Activated CD4-positive, alpha-beta T cell treated with anti-CD3 and anti-CD28 coated beads for 4 hours (primary cell): ENCODE measurements around the gene KLHL8.
A peak's percentile ranks its signal among the peaks of the same experiment; 100 is the strongest.

Source experiments
- DNase-seq, 2 donors: peaks; one replicate each; pipeline ENCODE4 v3.0.0-alpha.2; 2020

Gene KLHL8

DNA sequence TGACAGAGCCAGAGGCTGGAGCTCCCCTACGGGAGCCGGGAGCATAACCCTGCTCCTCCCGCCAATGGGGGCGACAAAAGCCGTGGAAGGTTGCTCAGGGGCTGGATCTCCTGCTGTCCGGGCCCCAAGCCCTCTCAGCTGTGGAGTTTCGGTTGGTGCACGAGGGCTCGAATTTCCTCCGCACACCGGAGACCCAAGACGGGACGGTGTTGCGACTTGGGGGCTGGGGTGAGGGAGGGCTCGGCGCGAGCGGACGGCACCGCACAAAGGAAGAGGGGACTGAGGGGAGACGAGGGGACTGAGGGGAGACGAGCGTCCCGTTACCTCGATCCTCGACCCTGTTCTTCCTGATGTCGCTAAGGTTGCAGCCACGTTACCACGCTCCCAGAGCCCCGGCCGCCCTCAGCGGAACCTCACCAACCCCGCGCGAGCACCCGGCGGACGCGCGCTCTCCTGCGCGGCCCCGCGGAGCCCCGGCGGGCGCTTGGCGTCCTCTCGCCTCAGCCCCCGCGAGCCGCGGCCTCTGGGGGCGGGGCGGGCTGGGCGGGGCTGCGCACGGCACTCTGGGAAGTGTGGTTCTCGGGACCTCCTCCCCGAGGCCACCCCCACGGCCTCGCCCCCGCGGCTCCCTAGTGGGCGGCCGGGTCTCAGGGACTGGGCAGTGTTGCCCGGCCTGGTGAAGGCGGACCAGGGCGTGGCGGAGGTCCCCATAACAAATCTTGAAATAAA lies at the start of gene KLHL8:
Gene KLHL8, minus strand, starts transcription at position 525 of the 729 bp plus-strand sequence. CDS start 25,079 bp downstream, outside the sequence.
- DNase-seq: peak; percentile 81 to 82

DNA sequence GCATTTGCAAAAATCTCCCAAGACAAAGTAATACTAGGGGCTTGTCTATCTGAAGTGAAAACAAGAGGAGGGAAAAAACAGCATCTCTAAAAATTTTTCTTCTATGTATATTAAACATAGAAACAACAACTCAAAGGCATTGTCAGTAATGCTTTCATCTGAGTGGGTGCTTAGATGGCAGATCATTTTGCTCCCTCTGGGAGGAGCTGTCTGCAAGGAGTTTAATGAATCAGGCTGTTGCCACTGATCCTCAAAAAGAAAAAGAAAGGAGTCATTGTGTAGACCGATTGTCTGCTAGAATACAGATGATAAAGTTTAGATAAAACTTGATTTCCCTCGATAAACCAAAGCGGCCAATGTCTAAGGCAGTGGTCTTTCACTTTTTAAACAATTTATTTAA lies 49.7 kb upstream of the KLHL8 start:
- DNase-seq: no peak

DNA sequence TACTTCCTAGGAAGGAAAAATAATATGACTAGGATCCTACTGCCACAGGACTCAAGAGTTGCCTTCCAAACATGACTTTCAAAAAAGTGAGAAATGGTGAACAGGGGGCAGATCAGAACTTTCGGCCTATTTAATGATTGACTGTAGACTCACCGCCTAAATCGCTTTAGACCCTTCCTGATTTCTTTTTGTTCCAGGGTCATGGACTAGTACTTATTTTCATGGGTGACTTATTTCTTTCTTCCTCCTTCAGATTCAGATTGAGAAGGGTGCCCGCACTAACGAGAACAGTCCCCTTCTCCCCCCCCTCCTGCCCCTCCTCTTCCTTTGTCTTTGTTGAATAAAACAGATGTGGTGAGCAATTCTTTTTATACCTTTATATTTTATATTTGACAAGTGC lies 48.0 kb upstream of the KLHL8 start:
- no peak for DNase-seq

DNA sequence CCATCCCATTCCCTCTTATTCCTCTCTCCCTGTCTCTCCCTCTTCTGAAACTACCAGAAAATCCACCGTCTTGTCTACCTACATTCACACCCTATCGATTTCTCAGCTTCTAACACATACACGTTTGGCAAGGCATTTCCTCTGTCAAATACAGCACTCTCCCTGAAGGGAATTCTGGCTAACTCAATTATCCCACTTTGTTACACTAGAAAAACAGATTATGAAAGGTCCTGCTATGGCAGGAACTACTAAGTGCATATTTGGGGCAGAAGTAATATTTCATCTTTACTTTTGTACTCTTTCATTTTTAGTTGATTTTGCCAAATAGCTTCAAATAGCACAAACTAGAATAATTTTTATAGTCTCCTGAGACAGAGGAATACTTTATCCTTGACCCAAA lies 46.6 kb upstream of the KLHL8 start:
- no peak for DNase-seq

DNA sequence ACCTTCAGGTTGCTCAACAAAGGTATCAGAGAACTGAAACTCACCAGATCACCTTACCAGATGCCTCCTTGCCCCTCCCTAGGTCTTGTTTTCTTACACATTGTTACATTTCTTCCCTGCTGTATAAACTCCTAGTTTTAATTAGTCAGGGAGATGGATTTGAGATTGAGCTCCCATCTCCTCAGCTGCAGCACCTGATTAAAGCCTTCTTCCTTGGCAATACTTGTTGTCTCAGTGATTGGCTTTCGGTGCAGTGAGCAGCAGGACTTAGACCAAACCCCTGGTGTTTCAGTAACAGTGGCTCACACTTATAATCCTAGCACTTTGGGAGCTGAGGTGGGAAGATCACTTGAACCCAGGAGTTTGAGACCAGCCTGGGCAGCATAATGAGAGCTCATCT lies 42.5 kb upstream of the KLHL8 start:
- DNase-seq: no peak

DNA sequence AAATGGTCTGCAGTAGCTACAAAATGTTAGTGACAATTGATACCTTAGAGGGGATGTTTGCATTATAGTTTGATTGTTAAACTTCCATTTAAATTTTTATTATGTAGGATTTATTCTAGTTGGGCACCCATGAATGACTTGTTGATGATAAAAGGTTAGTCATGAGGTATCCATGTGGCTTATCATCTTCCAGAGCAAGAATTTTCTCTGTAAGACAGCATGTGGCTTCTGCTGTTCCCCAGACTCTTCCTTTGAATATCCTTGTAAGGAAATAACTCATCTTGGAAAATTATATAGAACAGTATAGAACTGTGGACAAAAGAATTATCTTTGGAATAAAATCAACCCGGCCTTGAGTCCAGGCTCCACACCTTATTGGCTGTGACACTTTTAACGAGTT lies 40.1 kb upstream of the KLHL8 start:
- no peak for DNase-seq

DNA sequence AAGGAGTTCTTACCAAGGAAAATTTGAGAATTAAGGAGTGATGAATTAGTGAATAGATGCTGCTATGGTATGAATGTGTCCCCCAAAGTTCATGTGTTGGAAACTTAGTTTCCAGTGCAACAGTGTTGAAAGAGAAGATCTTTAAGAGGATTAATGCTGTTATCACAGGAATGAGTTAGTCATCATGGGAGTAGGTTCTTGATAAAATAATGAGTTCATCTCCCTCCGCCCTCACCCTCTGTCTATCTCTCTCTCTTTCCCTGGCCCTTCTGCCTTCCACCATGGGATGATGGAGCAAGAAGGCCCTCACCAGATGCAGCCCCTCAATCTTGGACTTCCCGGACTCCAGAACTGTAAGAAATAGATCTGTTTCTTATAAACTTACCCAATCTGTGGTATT lies 38.3 kb upstream of the KLHL8 start:
- DNase-seq: no peak

DNA sequence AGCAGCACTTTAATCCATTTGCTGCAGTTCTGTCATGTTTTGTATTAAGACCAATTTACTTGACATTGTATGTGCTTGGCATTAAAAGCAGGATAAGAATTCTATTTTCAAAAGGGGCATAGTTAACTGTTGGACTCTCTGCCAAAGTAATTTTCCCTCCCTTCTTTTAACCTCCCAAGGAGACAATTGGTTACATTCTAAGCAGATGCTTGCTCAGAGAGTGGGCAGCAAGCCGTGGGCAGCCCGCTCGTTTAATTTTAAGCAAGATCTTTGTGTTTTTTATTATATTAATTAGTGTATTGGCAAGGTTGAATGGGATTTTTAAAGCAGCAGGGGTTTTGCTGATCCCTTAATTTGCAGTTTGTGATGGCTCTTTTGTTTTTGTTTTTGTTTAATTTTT lies 37.1 kb upstream of the KLHL8 start:
- no peak for DNase-seq

DNA sequence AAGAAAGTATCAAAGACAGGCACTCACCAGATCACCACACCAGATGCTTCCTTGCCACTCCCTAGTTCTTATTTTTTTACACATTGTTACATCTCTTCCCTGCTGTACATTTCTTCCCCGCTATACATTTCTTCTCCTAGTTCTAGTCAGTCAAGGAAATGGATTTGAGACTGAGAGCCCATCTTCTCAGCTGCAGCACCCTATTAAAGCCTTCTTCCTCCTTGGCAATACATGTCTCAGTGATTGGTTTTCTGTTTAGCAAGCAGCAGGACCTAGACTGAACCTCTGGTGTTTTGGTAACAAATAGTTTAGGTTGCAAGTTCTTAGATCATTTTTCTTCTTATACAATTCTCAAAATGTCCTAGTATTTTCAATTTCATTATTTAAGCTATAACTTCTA lies 35.3 kb upstream of the KLHL8 start:
- no peak for DNase-seq

DNA sequence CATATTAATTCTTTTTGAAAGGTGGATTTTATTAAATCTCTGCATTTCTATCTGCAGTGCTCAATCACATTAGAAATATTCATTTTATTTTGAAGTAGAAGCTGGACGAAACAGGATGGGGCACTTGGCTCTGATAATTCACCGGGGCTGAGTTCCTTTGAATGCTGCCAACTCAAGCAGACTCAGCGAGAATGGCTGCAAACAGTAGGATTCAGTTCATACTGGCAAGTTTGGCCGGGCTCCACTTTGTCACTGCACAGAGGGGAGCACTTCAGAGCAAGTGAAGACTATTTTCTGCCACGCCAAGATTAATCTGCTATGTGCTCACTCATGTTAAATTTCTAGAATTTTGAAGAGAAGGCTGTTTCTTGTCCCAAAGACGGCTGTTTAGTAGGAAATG lies 30.7 kb upstream of the KLHL8 start:
- no peak for DNase-seq

DNA sequence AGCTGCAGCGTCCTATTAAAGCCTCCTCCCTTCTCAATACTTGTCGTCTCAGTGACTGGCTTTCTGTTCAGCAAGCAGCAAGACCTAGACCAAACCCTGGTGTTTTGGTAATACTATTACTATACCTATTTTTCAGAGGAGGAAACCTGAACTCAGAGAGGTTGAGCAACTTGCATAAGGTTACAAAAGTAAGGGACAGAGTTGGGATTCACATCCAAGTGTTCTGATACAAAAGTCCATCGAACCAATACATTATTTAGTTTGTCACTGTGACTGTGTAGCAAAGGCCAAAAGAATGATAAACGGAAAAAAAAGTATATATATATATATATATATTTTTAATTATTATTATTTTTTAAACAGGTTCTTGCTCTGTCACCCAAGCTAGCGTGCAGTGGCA lies 29.9 kb upstream of the KLHL8 start:
- no peak for DNase-seq

DNA sequence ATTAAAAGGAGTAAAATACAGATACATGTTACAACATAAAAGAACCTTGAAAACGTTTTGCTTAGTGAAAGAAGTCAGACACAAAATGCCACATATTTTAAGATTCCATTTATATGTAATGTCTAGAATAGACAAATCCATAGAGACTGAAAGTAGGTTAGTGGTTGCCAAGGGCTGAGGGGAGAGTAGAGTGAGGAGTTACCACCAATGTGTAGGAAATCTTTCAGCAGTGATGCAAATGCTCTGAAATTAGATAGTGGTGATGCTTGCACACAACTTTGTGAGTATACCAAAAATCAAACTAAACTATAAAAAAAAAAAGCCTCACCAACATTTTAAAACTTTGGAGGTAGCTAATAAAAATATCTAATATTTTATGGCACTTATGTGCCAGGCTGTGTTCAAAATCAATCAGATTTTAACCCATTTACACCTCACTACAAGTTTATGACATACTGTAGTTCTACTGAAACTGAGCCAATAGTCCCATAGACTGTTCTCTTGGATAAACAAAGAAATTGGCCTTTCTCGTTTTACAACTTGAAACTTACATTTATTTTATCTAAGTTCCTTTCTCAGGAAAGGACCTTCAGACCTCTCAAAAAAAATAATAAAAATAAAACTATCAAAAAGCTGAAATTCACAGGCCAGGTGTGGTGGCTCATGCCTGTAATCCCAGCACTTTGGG lies 29.1 kb upstream of the KLHL8 start:
- no peak for DNase-seq

DNA sequence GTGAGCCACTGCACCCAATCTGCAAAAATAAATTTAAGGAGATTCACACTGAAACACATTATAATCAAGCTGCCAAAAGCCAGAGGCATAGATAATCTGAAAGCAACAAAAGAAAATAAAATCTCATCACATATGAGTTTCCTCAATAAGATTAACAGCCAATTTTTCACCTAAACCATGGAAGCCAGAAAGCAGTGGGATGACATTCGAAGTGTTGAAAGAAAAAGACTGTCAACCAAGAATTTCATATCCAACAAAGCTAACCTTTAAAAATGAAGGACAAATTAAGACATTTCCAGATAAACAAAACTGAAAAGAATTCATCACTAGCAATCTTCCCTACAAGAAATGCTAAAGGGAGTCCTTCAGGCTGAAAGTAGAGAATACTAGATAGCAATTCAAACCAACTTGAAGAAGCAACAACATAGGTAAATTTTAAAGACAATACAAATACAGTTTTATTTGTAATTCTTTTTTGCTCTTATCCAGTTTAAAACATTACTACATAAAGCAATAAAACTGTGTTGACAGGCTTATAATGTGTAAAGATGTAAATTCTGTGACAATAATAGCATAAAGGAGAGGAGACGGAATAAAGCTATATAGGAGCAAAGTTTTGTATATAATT lies 23.1 kb upstream of the KLHL8 start:
- DNase-seq: no peak

DNA sequence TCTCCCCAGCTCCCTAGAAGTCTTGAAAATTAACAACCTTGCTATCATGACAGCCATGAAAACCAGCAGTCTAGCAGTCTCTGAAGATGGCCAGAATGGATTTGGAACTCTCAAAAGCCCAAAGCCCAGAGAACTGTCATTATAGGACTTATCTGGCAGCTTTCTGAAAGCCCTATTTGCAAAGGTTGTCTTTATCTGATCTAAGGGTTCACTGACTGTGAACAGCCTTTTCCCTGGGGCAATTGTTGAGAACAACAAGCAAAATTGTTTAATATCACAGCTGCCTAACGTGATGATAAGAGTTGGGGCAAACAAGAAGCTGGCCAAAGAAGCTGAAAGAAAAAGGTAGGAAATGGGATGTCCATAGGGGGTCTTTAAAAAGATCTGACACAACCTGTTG lies 20.9 kb upstream of the KLHL8 start:
- no peak for DNase-seq

DNA sequence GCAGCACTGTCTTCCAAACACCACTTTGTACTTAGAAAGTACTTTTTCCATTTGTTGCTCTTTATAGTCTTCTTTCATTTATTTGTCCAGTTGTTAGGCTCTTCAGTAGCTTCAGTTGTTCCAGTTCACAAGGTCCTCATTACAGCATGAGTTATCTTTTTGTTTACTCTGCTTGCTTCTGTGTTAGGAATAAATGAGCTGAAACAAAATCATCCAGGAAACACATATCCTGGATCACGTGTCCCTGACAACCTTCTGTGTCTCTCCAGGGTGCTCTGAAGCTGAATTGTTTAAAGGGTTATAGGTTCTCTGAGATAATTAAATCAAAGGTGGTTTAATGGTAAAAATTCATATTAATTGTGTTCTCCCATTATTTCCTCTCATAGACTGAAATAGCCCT lies 19.9 kb upstream of the KLHL8 start:
- DNase-seq: no peak

DNA sequence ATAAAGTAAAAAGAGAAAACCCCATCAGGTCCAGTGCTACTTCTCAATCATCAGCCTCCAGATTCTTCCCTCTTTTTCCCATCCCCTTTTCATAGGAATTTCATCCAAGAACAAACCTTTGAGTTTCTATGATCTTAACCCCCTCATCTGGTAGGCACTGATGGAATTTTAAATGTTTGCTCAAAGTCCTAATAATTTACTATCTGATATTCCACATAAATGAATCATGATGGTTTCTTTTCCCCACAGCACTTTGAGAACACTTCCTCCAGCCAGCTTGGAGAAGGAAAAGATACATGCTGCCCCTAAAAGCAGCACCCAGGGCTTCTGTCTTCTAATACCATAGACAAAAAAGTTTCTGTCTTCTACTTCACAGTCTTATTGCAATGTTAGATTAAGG lies 19.4 kb upstream of the KLHL8 start:
- DNase-seq: no peak

DNA sequence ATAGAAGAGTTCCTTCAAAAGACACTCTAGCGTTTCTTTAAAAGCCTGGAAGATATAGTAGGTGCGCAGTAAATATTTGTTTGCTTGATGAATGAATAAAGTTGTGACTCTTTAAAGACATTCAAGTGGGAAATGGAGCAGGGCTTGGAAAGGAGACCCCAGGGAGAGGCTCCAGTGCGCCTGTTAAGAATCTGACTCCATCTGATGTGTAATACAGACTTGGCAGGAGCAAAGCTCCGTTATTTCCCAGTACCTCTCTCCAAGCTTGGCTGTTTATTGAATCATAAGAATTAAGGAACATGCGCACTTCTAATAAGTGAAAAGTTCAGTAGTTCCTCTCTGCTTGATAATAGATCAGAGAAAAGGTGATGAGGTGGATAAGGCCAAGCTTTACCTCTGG lies 18.8 kb upstream of the KLHL8 start:
- no peak for DNase-seq

DNA sequence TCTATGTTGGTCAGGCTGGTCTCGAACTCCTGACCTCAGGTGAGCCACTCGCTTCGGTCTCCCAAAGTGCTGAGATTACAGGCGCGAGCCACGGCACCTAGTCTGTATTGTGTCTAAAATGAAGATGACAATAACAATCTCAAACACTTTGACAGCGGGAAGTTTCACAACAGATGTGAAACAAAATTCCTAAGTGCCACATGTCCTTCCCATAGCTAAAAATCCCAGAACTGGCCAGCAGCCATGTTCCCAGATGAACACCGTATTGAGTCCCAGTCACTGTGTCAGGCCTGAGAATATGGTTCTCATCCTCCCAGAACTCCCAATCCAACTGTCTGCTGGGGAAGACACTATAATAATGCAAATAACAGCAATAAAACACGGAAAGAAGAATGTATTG lies 16.4 kb upstream of the KLHL8 start:
- DNase-seq: no peak

DNA sequence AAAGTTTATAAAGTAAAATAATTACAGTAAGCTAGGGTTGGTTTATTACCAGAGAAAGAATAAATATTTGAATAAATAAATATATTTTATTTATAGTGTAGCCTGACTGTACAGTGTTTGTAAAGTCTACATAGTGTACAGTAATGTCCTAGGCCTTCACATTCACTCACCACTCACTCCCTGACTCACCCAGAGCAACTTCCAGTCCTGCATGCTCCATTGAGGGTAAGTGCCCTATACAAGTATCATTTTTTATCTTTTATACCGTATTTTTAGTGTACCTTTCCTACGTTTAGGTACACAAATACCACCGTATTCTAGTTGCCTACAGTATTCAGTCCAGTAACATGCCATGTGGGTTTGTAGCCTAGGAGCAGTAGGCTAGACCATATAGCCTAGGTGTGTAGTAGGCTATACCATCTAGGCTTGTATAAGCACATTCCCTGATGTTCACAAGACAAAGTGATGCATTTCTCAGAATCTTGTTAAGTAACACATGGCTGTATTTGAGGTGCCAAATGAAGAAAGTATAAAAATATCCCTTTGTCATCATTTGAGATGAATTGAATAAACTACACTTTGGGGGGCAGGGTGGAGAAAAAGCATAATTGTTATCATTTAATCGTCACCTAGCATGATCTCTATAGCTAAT lies 14.7 kb upstream of the KLHL8 start:
- DNase-seq: no peak

DNA sequence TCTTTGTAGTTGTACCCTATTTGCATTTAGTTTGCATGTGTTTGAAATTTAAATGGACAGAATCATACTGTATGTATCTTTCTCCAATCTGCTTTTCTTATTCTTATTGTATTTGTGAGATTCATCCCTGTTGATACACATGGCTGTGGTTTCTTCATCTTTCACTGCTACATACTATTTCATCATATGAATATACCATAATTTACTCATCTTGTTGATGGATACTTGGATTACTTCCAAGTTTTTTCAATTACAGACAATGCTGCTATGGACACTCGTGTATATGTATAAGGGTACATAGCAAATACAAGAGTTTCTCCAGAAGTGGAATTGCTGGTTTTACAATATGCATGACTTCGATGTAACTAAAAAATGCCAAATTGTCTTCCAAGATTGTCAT lies 11.8 kb upstream of the KLHL8 start:
- no peak for DNase-seq

DNA sequence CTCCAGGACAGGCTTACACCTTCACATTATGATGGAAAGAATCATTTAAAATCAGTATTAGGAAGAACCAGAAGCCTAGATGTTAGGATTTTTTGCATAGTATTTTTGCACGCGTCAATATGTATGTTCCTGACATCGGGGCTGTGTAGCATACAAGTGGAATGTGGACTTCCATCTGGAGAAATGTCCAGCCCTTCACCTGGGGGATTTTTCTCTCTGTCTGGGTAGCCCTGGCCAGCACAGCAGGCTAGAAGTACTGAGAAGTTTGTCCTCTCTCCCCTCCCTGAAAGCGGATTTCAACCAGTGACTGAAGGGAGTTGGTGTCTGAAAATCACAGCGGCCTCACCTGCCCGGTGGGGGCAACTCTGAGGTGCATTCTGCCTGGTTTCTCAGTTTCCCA lies 10.4 kb upstream of the KLHL8 start:
- no peak for DNase-seq

DNA sequence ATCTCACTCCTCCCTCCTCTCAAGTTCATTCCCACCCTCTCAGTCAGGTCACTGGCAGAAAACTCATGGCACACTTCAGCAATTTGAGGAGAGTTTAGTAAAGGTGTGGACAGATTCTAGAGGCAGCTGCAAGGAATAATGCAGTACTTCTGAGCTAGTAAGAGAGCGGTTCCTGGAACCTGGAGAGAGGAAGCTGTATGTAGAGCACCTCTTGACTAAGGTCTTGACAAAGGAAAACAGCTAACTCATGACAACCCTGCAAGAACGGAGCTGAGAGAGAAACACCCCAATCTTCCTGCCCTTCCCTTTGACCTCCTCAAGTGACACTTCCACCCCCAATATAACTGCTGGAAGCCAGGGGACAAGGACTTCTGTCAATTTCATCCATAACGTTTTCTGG lies 9.6 kb upstream of the KLHL8 start:
- no peak for DNase-seq

DNA sequence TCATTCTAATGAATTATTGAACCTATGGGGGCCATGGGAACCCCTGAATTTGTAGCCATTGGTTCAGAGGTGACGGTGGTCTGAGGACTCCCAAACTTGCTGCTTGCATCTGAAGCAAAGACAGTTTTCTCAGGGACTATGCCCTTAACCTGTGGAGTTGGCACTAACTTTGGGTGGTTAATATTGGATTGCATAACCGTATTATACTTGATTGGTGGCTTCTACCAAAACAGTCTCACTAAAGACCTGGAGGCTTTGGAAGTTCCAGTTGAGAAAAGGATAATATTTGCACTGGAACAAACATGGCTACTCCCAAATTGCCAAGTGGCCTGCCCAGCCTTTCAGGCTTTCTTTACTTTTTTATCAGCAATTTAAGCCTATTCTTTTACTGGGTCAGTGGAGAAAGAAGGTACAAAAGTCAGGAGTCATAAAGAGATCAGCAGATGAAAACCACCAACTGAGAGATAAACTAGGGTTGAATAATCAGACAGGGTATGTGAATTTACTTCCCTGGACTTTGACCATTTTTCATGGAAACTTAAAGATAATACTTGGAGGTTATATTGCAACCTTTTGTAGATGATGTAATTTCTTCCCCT lies 7.9 kb upstream of the KLHL8 start:
- no peak for DNase-seq

DNA sequence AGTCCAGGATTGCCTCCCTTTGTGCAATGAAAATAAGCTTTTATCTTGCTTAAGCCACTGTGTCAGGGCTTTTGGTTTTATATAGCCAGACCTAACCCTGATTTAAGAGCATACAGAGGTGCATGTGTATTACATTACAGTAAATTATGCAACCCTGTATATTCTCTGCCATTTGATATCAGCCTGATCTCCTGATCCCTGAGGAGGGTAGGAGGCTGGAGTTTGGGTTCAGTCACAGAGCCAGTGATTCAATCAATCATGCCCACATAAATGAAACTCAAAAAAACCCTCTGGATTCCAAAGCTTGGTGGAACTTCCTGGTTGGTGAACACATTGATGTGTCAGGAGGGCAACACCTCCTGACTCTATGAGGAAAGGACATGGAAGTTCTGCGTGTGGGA lies 7.3 kb upstream of the KLHL8 start:
- no peak for DNase-seq
